ENCODE data around the gene STX1A. TPM values are rescaled to one million over a fixed set of nuclear protein-coding genes. Genes with fewer than 3 reads are reported as not detected.

STX1A gene
- total and polyA plus RNA-seq, 2 of the 13 experiments (the other 11 are each of a cell fraction or from before 2014, with no cell fraction given) = 6.1 to 12.2 TPM

GRCh38 chr7:73738612-73739386 lies 19.3 kb upstream of the STX1A start, which contains the start of gene ABHD11 (continued):
- TF ChIP-seq TEF (CRISPR knock-in tag; IDR thresholded peaks at IDR 0.05) (peak; percentile 86), PAF1 (CRISPR knock-in tag; IDR thresholded peaks at IDR 0.05) (no peak), ZNF788 (CRISPR knock-in tag; IDR thresholded peaks at IDR 0.05; ENCODE audit: borderline replicate concordance) (peak; percentile 65; the same call in 1 of the 2 replicates), ZNF263 (CRISPR knock-in tag; IDR thresholded peaks at IDR 0.05) (peak; percentile 82), HOXA5 (CRISPR knock-in tag; IDR thresholded peaks at IDR 0.05) (peak; percentile 61), PHF5A (CRISPR knock-in tag; IDR thresholded peaks at IDR 0.05; ENCODE audit: low read depth, unreplicated experiment) (peak; percentile 27), MAF1 (CRISPR knock-in tag; IDR thresholded peaks at IDR 0.05; ENCODE audit: borderline replicate concordance) (peak; percentile 74; the same call in 1 of the 2 replicates), ZNF546 (CRISPR knock-in tag; conservative IDR thresholded peaks at IDR 0.05) (peak; percentile 83; the same call in 1 of the 2 replicates), ZFP90 (CRISPR knock-in tag; IDR thresholded peaks at IDR 0.05; ENCODE audit: borderline replicate concordance) (peak; percentile 62; the same call in 1 of the 2 replicates), FOXM1 (CRISPR knock-in tag; IDR thresholded peaks at IDR 0.05) (no peak), ZFP82 (CRISPR knock-in tag; IDR thresholded peaks at IDR 0.05; ENCODE audit: borderline replicate concordance) (peak; percentile 27; the same call in 1 of the 2 replicates), ZNF670 (CRISPR knock-in tag; IDR thresholded peaks at IDR 0.05; ENCODE audit: borderline replicate concordance) (peak; percentile 86), ZBTB8A (CRISPR knock-in tag; IDR thresholded peaks at IDR 0.05; ENCODE audit: borderline replicate concordance, low read depth) (no peak; the same call in 1 of the 2 replicates), ZNF878 (CRISPR knock-in tag; IDR thresholded peaks at IDR 0.05) (no peak), ZNF777 (CRISPR knock-in tag; IDR thresholded peaks at IDR 0.05) (peak; percentile 80), BATF2 (CRISPR knock-in tag; IDR thresholded peaks at IDR 0.05) (0 out of 2 replicates have a peak, but pooled peaks have one; percentile 52), HDAC2 (CRISPR knock-in tag; IDR thresholded peaks at IDR 0.05) (peak; percentile 56; the same call in 1 of the 2 replicates), MED8 (CRISPR knock-in tag; IDR thresholded peaks at IDR 0.05; ENCODE audit: insufficient replicate concordance) (peak; percentile 79), KLF16 (CRISPR knock-in tag; IDR thresholded peaks at IDR 0.05) (peak in 1 of 2 experiments; percentile 75; a peak in 2 of 4 replicates), RELA (CRISPR knock-in tag; IDR thresholded peaks at IDR 0.05) (peak; percentile 80; the same call in 1 of the 2 replicates), NONO (IDR thresholded peaks at IDR 0.05) (no peak), NONO (CRISPR knock-in tag; conservative IDR thresholded peaks at IDR 0.05) (peak; percentile 86), PITX1 (CRISPR knock-in tag; IDR thresholded peaks at IDR 0.05) (peak; percentile 78), FOXO4 (CRISPR knock-in tag; conservative IDR thresholded peaks at IDR 0.05) (0 out of 2 replicates have a peak, but pooled peaks have one; percentile 4), TFDP2 (CRISPR knock-in tag; IDR thresholded peaks at IDR 0.05) (peak; percentile 75), ZNF496 (CRISPR knock-in tag; IDR thresholded peaks at IDR 0.05; ENCODE audit: insufficient replicate concordance) (no peak), ZNF556 (CRISPR knock-in tag; IDR thresholded peaks at IDR 0.05; ENCODE audit: borderline replicate concordance) (peak; percentile 76; the same call in 1 of the 2 replicates)
